CD4-positive, alpha-beta T cell treated with Interleukin-4 for 1 hour (primary cell): ENCODE results near the gene PPP1R12B.
"Not testable (repeated sequence)": the region's sequence is repeated elsewhere in the genome, so short reads cannot be mapped to it uniquely, and the experiment has no call there.

Experiments used
- DNase-seq, 2 donors: peaks; one replicate each; pipeline ENCODE4 v3.0.0-alpha.2; 2020 to 2022

PPP1R12B gene

GRCh38 chr1:202638701-202639305, 290.3 kb downstream of the PPP1R12B start:
- not testable (repeated sequence) for DNase-seq

- DNase-seq, result no peak
Measured at GRCh38 chr1:202639500-202639899, 291.0 kb downstream of the PPP1R12B start.

- DNase-seq, result no peak
Measured at GRCh38 chr1:202642212-202642611, 293.7 kb downstream of the PPP1R12B start.
